Left lung (tissue), 10 donors: ENCODE measurements around the gene AR. TPM values are rescaled to one million over a fixed set of nuclear protein-coding genes. Genes with fewer than 3 reads are reported as not detected.

Source experiments
- ATAC-seq: fragments of 200-7000 bp; cut with Tn5 transposase; one replicate; pipeline ENCODE4 v1.9.1; 2020; ENCODE audit warnings: moderate library complexity
- DNase-seq, 4 donors: peaks; one replicate each; pipeline ENCODE4 v3.0.0-alpha.2; 2013 to 2020
- H3K27ac ChIP-seq, 2 donors: fragments of 200-600 bp; sonication (generic) in 1 of 2; one replicate each; pipeline versions ENCODE4 v1.5.0 to v1.8.0; 2020 to 2021
- H3K27me3 ChIP-seq, 2 donors: fragments of 200-600 bp; sonication (generic) in 1 of 2; one replicate each; pipeline versions ENCODE4 v1.5.0 to v1.8.0; 2020 to 2021
- H3K36me3 ChIP-seq, 2 donors: fragments of 200-600 bp; sonication (generic) in 1 of 2; one replicate each; pipeline versions ENCODE4 v1.5.0 to v1.8.0; 2020 to 2021
- H3K4me1 ChIP-seq, 2 donors: fragments of 200-600 bp; one replicate each; pipeline ENCODE4 v1.8.0; 2021
- H3K4me3 ChIP-seq, 2 donors: fragments of 200-600 bp; sonication (generic) in 1 of 2; one replicate each; pipeline versions ENCODE4 v1.5.0 to v1.8.0; 2020 to 2021; ENCODE audit warnings: mild to moderate bottlenecking in 1 of 2
- H3K9me3 ChIP-seq, 2 donors: fragments of 200-600 bp; sonication (generic) in 1 of 2; one replicate each; pipeline versions ENCODE4 v1.5.0 to v1.8.0; 2020 to 2021
- CTCF ChIP-seq, 2 donors: fragments of 200-600 bp; sonication (generic) in 1 of 2; IDR thresholded peaks; one replicate each; pipeline versions ENCODE4 v1.5.0 to v1.8.0; 2021; ENCODE audit warnings: antibody characterized with exemption in 2 of 2
- intact Hi-C, 2 donors: fragments of 100-400 bp; cut with DNase I; formaldehyde crosslinking; loops; one replicate each; pipeline versions ENCODE4 v1.11.2 to v1.14.2; 2022
- polyA plus RNA-seq, 6 donors: library from polyadenylated mRNA; unstranded; fragments of 120-200 nt; gene quantifications; one replicate each; pipeline ENCODE4 v1.2.1, GENCODE V29; 2013; ENCODE audit not compliant: insufficient read length in 6 of 6
- total RNA-seq, 2 donors: library from RNA; stranded (reverse); fragmentation: NEBNext Ultra II Directional; extraction: Animal tissue kit (Norgen Biotek cat#: 25700); gene quantifications; one replicate each; pipeline ENCODE4 v1.2.1, GENCODE V29; 2021
- donor health status: DM: no; HTN: yes; CAD: no.
- donor health status: DM: no; HTN: no; CAD: no.

AR gene
- total and polyA plus RNA-seq, 8 donors, result 3.9 to 11.2 (median 10.0) TPM

DNA sequence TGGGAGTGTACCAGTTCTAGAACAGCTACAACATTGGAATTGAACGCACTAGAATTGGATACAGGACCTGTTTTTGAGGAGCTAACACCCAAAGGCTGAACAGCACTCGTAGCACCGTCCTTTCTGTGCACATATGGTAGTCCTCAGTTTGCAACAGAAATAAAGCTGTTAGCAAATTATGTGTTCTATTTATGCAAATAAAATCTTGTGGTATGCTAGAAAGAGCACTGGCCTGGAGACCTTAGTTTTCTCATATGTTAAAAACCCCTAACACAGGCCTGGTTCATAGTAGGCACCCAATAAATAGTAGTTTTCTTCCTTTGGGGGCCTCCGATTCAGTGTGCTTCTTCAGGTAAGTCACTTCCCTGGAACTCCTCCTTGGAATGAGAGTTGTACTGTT, 140.3 kb downstream of the AR start:
- H3K27me3 ChIP-seq, result no peaks in the 10 kb centered on the region
- no peaks in the 10 kb centered on the region for H3K4me1 ChIP-seq
- no peaks in the 10 kb centered on the region for H3K36me3 ChIP-seq
- ATAC-seq, result no peak
- intact Hi-C loops, result no loop called here
- H3K4me3 ChIP-seq, result no peak overlapping the region
- no peak for TF ChIP-seq CTCF (IDR thresholded peaks at IDR 0.05)
- peaks cover 0 to 6% of the 10 kb centered on the region in 2 donors for H3K9me3 ChIP-seq
- DNase-seq, result no peak
- H3K27ac ChIP-seq, result no peak overlapping the region

GRCh38 chrX:67692246-67692645, 148.4 kb downstream of the AR start:
- Histone ChIP-seq H3K4me1 (no peaks in the 10 kb centered on the region), H3K27me3 (no peaks in the 10 kb centered on the region), H3K9me3 (no peaks in the 10 kb centered on the region), H3K4me3 (no peak overlapping the region), H3K36me3 (no peaks in the 10 kb centered on the region), H3K27ac (no peak overlapping the region)
- ATAC-seq (no peak), DNase-seq (no peak)
- intact Hi-C loops, result no loop called here
- TF ChIP-seq CTCF (IDR thresholded peaks at IDR 0.05), result no peak

DNA sequence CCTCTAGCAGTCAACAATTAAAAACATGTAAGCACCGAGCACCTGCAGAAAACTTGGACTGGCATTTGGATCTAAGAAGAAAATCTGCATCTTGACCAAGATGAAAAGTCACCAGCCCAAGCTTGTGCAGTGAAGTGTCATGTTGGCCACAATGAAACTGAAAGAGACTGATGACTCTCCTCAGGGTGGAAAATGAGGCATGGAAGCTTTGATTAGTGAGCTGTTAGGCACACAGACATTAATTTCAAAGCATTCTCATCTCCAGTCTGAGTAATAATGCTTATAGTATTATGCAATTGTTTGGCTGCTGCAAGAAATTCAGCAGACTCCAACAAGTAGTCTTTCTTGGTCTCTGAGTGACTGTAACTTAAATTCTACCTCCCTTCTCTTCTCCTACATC, 150.1 kb downstream of the AR start:
- H3K9me3 ChIP-seq, result no peaks in the 10 kb centered on the region
- H3K4me1 ChIP-seq, result no peaks in the 10 kb centered on the region
- H3K27ac ChIP-seq, result no peak overlapping the region
- DNase-seq, result no peak
- H3K4me3 ChIP-seq, result no peak overlapping the region
- no peak for TF ChIP-seq CTCF (IDR thresholded peaks at IDR 0.05)
- no peaks in the 10 kb centered on the region for H3K36me3 ChIP-seq
- no peak for ATAC-seq
- intact Hi-C loops, result no loop called here
- no peaks in the 10 kb centered on the region for H3K27me3 ChIP-seq

DNA sequence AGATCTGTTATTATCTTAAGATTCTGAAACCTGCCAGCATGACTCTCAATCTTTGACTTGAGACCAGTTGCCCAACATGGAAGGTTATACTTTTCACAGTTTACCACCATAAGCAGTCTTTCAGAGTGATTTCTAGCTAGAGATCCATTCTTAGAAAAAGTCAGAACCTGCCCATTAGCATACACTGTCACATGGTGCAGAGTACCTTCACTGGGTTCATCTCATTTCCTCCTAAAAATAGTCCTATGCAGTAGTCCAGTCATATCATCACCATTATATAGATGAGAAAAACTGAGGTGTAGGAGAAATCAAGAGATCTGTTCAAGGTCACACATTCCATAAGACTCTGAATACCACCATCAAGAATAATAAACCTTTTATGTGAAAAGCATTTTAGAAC, 153.6 kb downstream of the AR start:
- intact Hi-C loops, result no loop called here
- Histone ChIP-seq H3K27me3 (no peaks in the 10 kb centered on the region), H3K4me1 (no peaks in the 10 kb centered on the region), H3K4me3 (no peak overlapping the region), H3K9me3 (no peaks in the 10 kb centered on the region), H3K36me3 (no peaks in the 10 kb centered on the region), H3K27ac (no peak overlapping the region)
- ATAC-seq (no peak), DNase-seq (no peak)
- no peak for TF ChIP-seq CTCF (IDR thresholded peaks at IDR 0.05)

DNA sequence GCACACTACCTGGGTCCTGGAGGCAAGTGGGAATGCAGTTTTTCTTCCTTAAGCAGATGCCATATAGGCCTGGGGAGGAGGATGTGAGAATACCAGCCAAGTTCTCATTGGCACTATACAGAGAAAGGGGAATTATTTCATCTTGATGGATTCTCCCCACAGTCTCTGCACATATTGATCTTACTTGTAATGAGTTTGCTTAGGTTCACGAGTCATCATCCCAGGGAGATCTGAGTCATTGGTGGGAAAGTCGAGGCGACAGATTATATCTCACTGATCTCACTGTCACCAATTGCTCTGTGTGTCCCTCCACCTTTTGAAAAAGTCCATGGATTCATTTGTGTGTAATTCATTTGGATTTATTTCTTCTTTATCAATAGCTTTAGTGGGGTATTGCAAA, 156.8 kb downstream of the AR start:
- Histone ChIP-seq H3K9me3 (no peaks in the 10 kb centered on the region), H3K4me1 (no peaks in the 10 kb centered on the region), H3K4me3 (no peak overlapping the region), H3K27me3 (no peaks in the 10 kb centered on the region), H3K36me3 (no peaks in the 10 kb centered on the region), H3K27ac (no peak overlapping the region)
- no peak for TF ChIP-seq CTCF (IDR thresholded peaks at IDR 0.05)
- intact Hi-C loops, result no loop called here
- no peak for ATAC-seq
- no peak for DNase-seq
